CD4-positive, alpha-beta T cell (primary cell): Measurements from ENCODE around the gene ALPK3. TPM values are rescaled to one million over a fixed set of nuclear protein-coding genes. Genes with fewer than 3 reads are reported as not detected.

Experiments
- ATAC-seq: fragments of 200-7000 bp; cut with Tn5 transposase; one replicate; pipeline ENCODE4 v1.10.0; 2022; ENCODE audit warnings: mild to moderate bottlenecking; ENCODE audit not compliant: poor library complexity
- CTCF ChIA-PET: fragments of 350-600 bp; sonication (Branson Sonifier 250); formaldehyde crosslinking; loops from one replicate; lab custom pipeline; 2021; ENCODE audit warnings: antibody characterized with exemption, inconsistent platforms; lab: Charles Lee
- POLR2A ChIA-PET: fragments of 350-600 bp; sonication (Branson Sonifier 250); formaldehyde crosslinking; loops from one replicate; lab custom pipeline; 2021; ENCODE audit warnings: antibody characterized with exemption, inconsistent platforms; lab: Charles Lee
- DNase-seq, 14 experiments: peaks; one replicate each; pipeline ENCODE4 v3.0.0-alpha.2; 2013 to 2020; ENCODE audit warnings: mixed read lengths in 2 of 14
- H3K27ac ChIP-seq, 2 donors: one replicate each; pipeline versions ENCODE4 v1.5.1 to v1.7.0; 2013; ENCODE audit warnings: low read length in 2 of 2, low read depth in 1 of 2, mild to moderate bottlenecking in 1 of 2
- H3K27me3 ChIP-seq, 2 experiments: 1 replicate in 1 of 2; 2 replicates in 1 of 2; pipeline versions ENCODE4 v1.6.1 to v1.7.0; 2013; ENCODE audit warnings: low read length in 2 of 2, control low read depth in 1 of 2, mild to moderate bottlenecking in 1 of 2, moderate library complexity in 1 of 2; ENCODE audit not compliant: insufficient read depth in 2 of 2, control insufficient read depth in 1 of 2
- H3K36me3 ChIP-seq: one replicate; pipeline ENCODE4 v1.6.1; 2013; ENCODE audit warnings: low read length, control low read depth; ENCODE audit not compliant: insufficient read depth
- H3K4me1 ChIP-seq: one replicate; pipeline ENCODE4 v1.6.1; 2013; ENCODE audit warnings: low read length, control low read depth; ENCODE audit not compliant: insufficient read depth
- H3K4me3 ChIP-seq: one replicate; pipeline ENCODE4 v1.5.1; 2013; ENCODE audit warnings: mild to moderate bottlenecking, low read length, moderate library complexity
- H3K9me3 ChIP-seq, 2 experiments: 1 replicate in 1 of 2; 2 replicates in 1 of 2; pipeline versions ENCODE4 v1.6.1 to v1.7.0; 2013; ENCODE audit warnings: low read length in 2 of 2, mild to moderate bottlenecking in 2 of 2, control low read depth in 1 of 2, moderate library complexity in 1 of 2; ENCODE audit not compliant: control insufficient read depth in 1 of 2, insufficient read depth in 1 of 2
- H3K27ac Mint-ChIP-seq: one replicate; pipeline ENCODE4 v1.8.0; 2020; ENCODE audit warnings: mixed read lengths
- H3K27me3 Mint-ChIP-seq: one replicate; pipeline ENCODE4 v1.8.0; 2021; ENCODE audit warnings: mixed read lengths
- H3K36me3 Mint-ChIP-seq: one replicate; pipeline ENCODE4 v1.8.0; 2021; ENCODE audit warnings: low read depth, mixed read lengths
- H3K4me1 Mint-ChIP-seq: one replicate; pipeline ENCODE4 v1.8.0; 2021; ENCODE audit warnings: low read depth, mixed read lengths
- H3K4me3 Mint-ChIP-seq: one replicate; pipeline ENCODE4 v1.8.0; 2020; ENCODE audit warnings: mild to moderate bottlenecking, mixed read lengths
- H3K9me3 Mint-ChIP-seq: one replicate; pipeline ENCODE4 v1.8.0; 2020; ENCODE audit warnings: mixed read lengths
- CTCF ChIP-seq: fragments of 200-600 bp; IDR thresholded peaks from one replicate; pipeline ENCODE4 v1.8.0; 2022; ENCODE audit warnings: antibody characterized with exemption, mild to moderate bottlenecking
- intact Hi-C, 2 experiments: fragments of 100-400 bp; cut with DNase I in 1 of 2; cut with micrococcal nuclease in 1 of 2; formaldehyde crosslinking; loops; one replicate each; pipeline versions ENCODE4 v1.15.1 to v1.9.0; 2023 to 2025; cut with DNase I, micrococcal nuclease
- total RNA-seq, 174 experiments: library from RNA in 2 of 174; stranded (reverse) in 2 of 174; gene quantifications; one replicate each; pipeline ENCODE4 v1.2.3 and lab custom pipeline; 2021 to 2026

Gene ALPK3
- total RNA-seq, 2 experiments from 2014 or later = 0.14 TPM

- ATAC-seq (no peak), DNase-seq (no peak)
- no peak for TF ChIP-seq CTCF
- no peak overlapping the region for H3K27ac Mint-ChIP-seq
- H3K36me3 Mint-ChIP-seq = no peaks in the 10 kb centered on the region
- H3K4me3 ChIP-seq = no peak overlapping the region
- no peaks in the 10 kb centered on the region for H3K36me3 ChIP-seq
- H3K27me3 ChIP-seq = peaks cover 0 to 13% of the 10 kb centered on the region in 2 experiments
- H3K27ac ChIP-seq = no peak overlapping the region
- intact Hi-C loops = no loop called here
- no peaks in the 10 kb centered on the region for H3K9me3 ChIP-seq
- POLR2A ChIA-PET = no interaction called here
- peaks cover 22% of the 10 kb centered on the region for H3K27me3 Mint-ChIP-seq
- H3K4me1 Mint-ChIP-seq = peaks cover 12% of the 10 kb centered on the region
- no peak overlapping the region for H3K4me3 Mint-ChIP-seq
- CTCF ChIA-PET = no interaction called here
- no peaks in the 10 kb centered on the region for H3K9me3 Mint-ChIP-seq
- H3K4me1 ChIP-seq = peaks cover 11% of the 10 kb centered on the region
Measured at GRCh38 chr15:84819291-84819768, 2.2 kb downstream of the ALPK3 start.

GRCh38 chr15:84819791-84820190 lies 2.6 kb downstream of the ALPK3 start:
- H3K4me3 ChIP-seq = no peak overlapping the region
- peaks cover 12% of the 10 kb centered on the region for H3K4me1 Mint-ChIP-seq
- H3K27ac Mint-ChIP-seq = no peak overlapping the region
- H3K27ac ChIP-seq = no peak overlapping the region
- no peaks in the 10 kb centered on the region for H3K9me3 Mint-ChIP-seq
- no peaks in the 10 kb centered on the region for H3K36me3 Mint-ChIP-seq
- H3K9me3 ChIP-seq = no peaks in the 10 kb centered on the region
- ChIA-PET CTCF (no interaction called here), POLR2A (no interaction called here)
- intact Hi-C loops = no loop called here
- H3K27me3 Mint-ChIP-seq = peaks cover 19% of the 10 kb centered on the region
- peaks cover 0 to 13% of the 10 kb centered on the region in 2 experiments for H3K27me3 ChIP-seq
- H3K36me3 ChIP-seq = no peaks in the 10 kb centered on the region
- ATAC-seq = no peak
- TF ChIP-seq CTCF = no peak
- H3K4me3 Mint-ChIP-seq = no peak overlapping the region
- DNase-seq = no peak
- peaks cover 11% of the 10 kb centered on the region for H3K4me1 ChIP-seq

- no peak for TF ChIP-seq CTCF
- peaks cover 0 to 5% of the 10 kb centered on the region in 2 experiments for H3K27me3 ChIP-seq
- H3K36me3 Mint-ChIP-seq = no peaks in the 10 kb centered on the region
- intact Hi-C loops = no loop called here
- peaks cover 9% of the 10 kb centered on the region for H3K4me1 Mint-ChIP-seq
- no peak overlapping the region for H3K27ac ChIP-seq
- H3K4me1 ChIP-seq = peaks cover 11% of the 10 kb centered on the region
- ChIA-PET POLR2A (interaction anchor here (0.5 kb wide), 1 partner anchor 251 kb away, joined by 3 read pairs; no protein-coding TSS in a partner anchor), CTCF (no interaction called here)
- no peak overlapping the region for H3K4me3 ChIP-seq
- H3K27ac Mint-ChIP-seq = no peak overlapping the region
- H3K4me3 Mint-ChIP-seq = no peak overlapping the region
- no peaks in the 10 kb centered on the region for H3K9me3 Mint-ChIP-seq
- peaks cover 7% of the 10 kb centered on the region for H3K27me3 Mint-ChIP-seq
- H3K9me3 ChIP-seq = no peaks in the 10 kb centered on the region
- ATAC-seq (no peak), DNase-seq (no peak)
- no peaks in the 10 kb centered on the region for H3K36me3 ChIP-seq
Measured at GRCh38 chr15:84821501-84822021, 4.4 kb downstream of the ALPK3 start.
